Measurements from ENCODE around the gene MT1F. TPM values are rescaled to one million over a fixed set of nuclear protein-coding genes. Genes with fewer than 3 reads are reported as not detected.

Gene MT1F
- total RNA-seq, 1 donor from 2014 or later, result not detected

- Histone ChIP-seq H3K9me3 (ENCODE audit: insufficient read depth, low read depth, low read length) (no peaks in the 10 kb centered on the region), H3K27ac (ENCODE audit: low read depth, low read length) (no peak overlapping the region), H4K20me1 (ENCODE audit: insufficient read depth, low read length) (no peaks in the 10 kb centered on the region), H2AFZ (ENCODE audit: low read depth, low read length) (no peak overlapping the region), H3K4me1 (ENCODE audit: insufficient read depth, low read length) (peaks cover 15% of the 10 kb centered on the region), H3K79me2 (ENCODE audit: insufficient read depth, low read length) (no peaks in the 10 kb centered on the region), H3K9ac (ENCODE audit: low read length) (no peak overlapping the region), H3K27me3 (ENCODE audit: insufficient read depth, low read length) (peaks cover 99% of the 10 kb centered on the region), H3K36me3 (ENCODE audit: insufficient read depth, low read length) (no peaks in the 10 kb centered on the region), H3K4me2 (ENCODE audit: low read length) (no peak overlapping the region), H3K4me3 (ENCODE audit: insufficient read depth, low read depth, low read length) (no peak overlapping the region)
- Mint-ChIP-seq H3K36me3 (ENCODE audit: low read depth, unreplicated experiment) (no peaks in the 10 kb centered on the region), H3K4me3 (ENCODE audit: unreplicated experiment) (no peak overlapping the region), H3K27ac (ENCODE audit: unreplicated experiment) (no peak overlapping the region), H3K4me1 (ENCODE audit: low read depth, unreplicated experiment) (no peaks in the 10 kb centered on the region), H3K27me3 (ENCODE audit: low read depth, unreplicated experiment) (peaks cover 94% of the 10 kb centered on the region), H3K9me3 (ENCODE audit: unreplicated experiment) (no peaks in the 10 kb centered on the region)
- FAIRE-seq, result no peak
- TF ChIP-seq CTCF (IDR thresholded peaks at IDR 0.05; ENCODE audit: insufficient read depth, low read depth, low read length), result no peak
- no peak for TF ChIP-seq EZH2 (IDR thresholded peaks at IDR 0.05; ENCODE audit: insufficient read depth, low read length)
- DNase-seq (ENCODE audit: low read depth), result no peak
Measured at GRCh38 chr16:56641166-56641565, 16.6 kb upstream of the MT1F start.

- H3K9me3 Mint-ChIP-seq (ENCODE audit: unreplicated experiment), result no peaks in the 10 kb centered on the region
- H2AFZ ChIP-seq (ENCODE audit: low read depth, low read length), result peak overlapping the region; percentile 38
- H3K79me2 ChIP-seq (ENCODE audit: insufficient read depth, low read length), result no peaks in the 10 kb centered on the region
- TF ChIP-seq EZH2 (IDR thresholded peaks at IDR 0.05; ENCODE audit: insufficient read depth, low read length), result peak; percentile 88
- no peak for TF ChIP-seq CTCF (IDR thresholded peaks at IDR 0.05; ENCODE audit: insufficient read depth, low read depth, low read length)
- H3K27ac Mint-ChIP-seq (ENCODE audit: unreplicated experiment), result no peak overlapping the region
- no peak overlapping the region for H3K27ac ChIP-seq (ENCODE audit: low read depth, low read length)
- H3K36me3 ChIP-seq (ENCODE audit: insufficient read depth, low read length), result no peaks in the 10 kb centered on the region
- no peak for FAIRE-seq
- no peaks in the 10 kb centered on the region for H3K36me3 Mint-ChIP-seq (ENCODE audit: low read depth, unreplicated experiment)
- H3K4me3 ChIP-seq (ENCODE audit: insufficient read depth, low read depth, low read length), result no peak overlapping the region
- H3K4me1 Mint-ChIP-seq (ENCODE audit: low read depth, unreplicated experiment), result no peaks in the 10 kb centered on the region
- H4K20me1 ChIP-seq (ENCODE audit: insufficient read depth, low read length), result no peaks in the 10 kb centered on the region
- peak; percentile 17 for DNase-seq (ENCODE audit: low read depth)
- H3K9ac ChIP-seq (ENCODE audit: low read length), result no peak overlapping the region
- H3K27me3 Mint-ChIP-seq (ENCODE audit: low read depth, unreplicated experiment), result peaks cover 91% of the 10 kb centered on the region
- no peaks in the 10 kb centered on the region for H3K9me3 ChIP-seq (ENCODE audit: insufficient read depth, low read depth, low read length)
- H3K4me2 ChIP-seq (ENCODE audit: low read length), result peak overlapping the region; percentile 61
- H3K4me1 ChIP-seq (ENCODE audit: insufficient read depth, low read length), result peaks cover 10% of the 10 kb centered on the region
- peaks cover 100% of the 10 kb centered on the region for H3K27me3 ChIP-seq (ENCODE audit: insufficient read depth, low read length)
- H3K4me3 Mint-ChIP-seq (ENCODE audit: unreplicated experiment), result no peak overlapping the region
Measured at GRCh38 chr16:56643080-56643778, 14.5 kb upstream of the MT1F start.

- DNase-seq (ENCODE audit: low read depth), result no peak
- Histone ChIP-seq H3K27me3 (ENCODE audit: insufficient read depth, low read length) (peaks cover 100% of the 10 kb centered on the region), H4K20me1 (ENCODE audit: insufficient read depth, low read length) (no peaks in the 10 kb centered on the region), H3K4me3 (ENCODE audit: insufficient read depth, low read depth, low read length) (no peak overlapping the region), H2AFZ (ENCODE audit: low read depth, low read length) (no peak overlapping the region), H3K27ac (ENCODE audit: low read depth, low read length) (no peak overlapping the region), H3K9me3 (ENCODE audit: insufficient read depth, low read depth, low read length) (no peaks in the 10 kb centered on the region), H3K4me2 (ENCODE audit: low read length) (peak overlapping the region; percentile 61), H3K79me2 (ENCODE audit: insufficient read depth, low read length) (no peaks in the 10 kb centered on the region), H3K36me3 (ENCODE audit: insufficient read depth, low read length) (no peaks in the 10 kb centered on the region), H3K9ac (ENCODE audit: low read length) (no peak overlapping the region), H3K4me1 (ENCODE audit: insufficient read depth, low read length) (peaks cover 9% of the 10 kb centered on the region)
- Mint-ChIP-seq H3K4me3 (ENCODE audit: unreplicated experiment) (no peak overlapping the region), H3K4me1 (ENCODE audit: low read depth, unreplicated experiment) (no peaks in the 10 kb centered on the region), H3K9me3 (ENCODE audit: unreplicated experiment) (no peaks in the 10 kb centered on the region), H3K36me3 (ENCODE audit: low read depth, unreplicated experiment) (no peaks in the 10 kb centered on the region), H3K27ac (ENCODE audit: unreplicated experiment) (no peak overlapping the region), H3K27me3 (ENCODE audit: low read depth, unreplicated experiment) (peaks cover 93% of the 10 kb centered on the region)
- TF ChIP-seq EZH2 (IDR thresholded peaks at IDR 0.05; ENCODE audit: insufficient read depth, low read length) (no peak), CTCF (IDR thresholded peaks at IDR 0.05; ENCODE audit: insufficient read depth, low read depth, low read length) (no peak)
- no peak for FAIRE-seq
Measured at GRCh38 chr16:56643833-56644232, 13.9 kb upstream of the MT1F start.

Measured in astrocyte (in vitro differentiated cells and primary cell).